Testis (tissue), 3 donors: ENCODE data around the gene ATG9B. TPM values are rescaled to one million over a fixed set of nuclear protein-coding genes. Genes with fewer than 3 reads are reported as not detected.

Source experiments
- DNase-seq: peaks from one replicate; pipeline ENCODE4 v3.0.0-alpha.2; 2019
- H3K27ac ChIP-seq, 2 donors: fragments of 200-600 bp; sonication (generic); one replicate each; pipeline ENCODE4 v1.5.1; 2019
- H3K27me3 ChIP-seq: fragments of 200-600 bp; sonication (generic); one replicate; pipeline ENCODE4 v1.5.1; 2019
- H3K36me3 ChIP-seq: fragments of 200-600 bp; sonication (generic); one replicate; pipeline ENCODE4 v1.5.1; 2017; ENCODE audit warnings: low read depth; ENCODE audit errors: missing control alignments
- H3K4me1 ChIP-seq: fragments of 200-600 bp; sonication (generic); one replicate; pipeline ENCODE4 v1.5.1; 2019
- H3K4me3 ChIP-seq, 2 donors: fragments of 200-600 bp; sonication (generic); one replicate each; pipeline ENCODE4 v1.5.1; 2017 to 2019
- H3K9me3 ChIP-seq: fragments of 200-600 bp; sonication (generic); one replicate; pipeline ENCODE4 v1.5.1; 2017
- POLR2A ChIP-seq: fragments of 450-650 bp; IDR thresholded peaks from one replicate; pipeline ENCODE4 v1.6.1; 2017; ENCODE audit warnings: antibody characterized with exemption, mild to moderate bottlenecking, moderate library complexity
- WGBS, 2 donors: methylation state at CpG; one replicate each; pipeline ENCODE4 v1.1.5; 2018; 5-methylcytosine and 5-hydroxymethylcytosine counted together
- intact Hi-C: fragments of 100-400 bp; cut with DNase I; formaldehyde crosslinking; loops from one replicate; pipeline ENCODE4 v1.15.1; 2023; ENCODE audit warnings: low total_unique reads
- polyA plus RNA-seq: library from polyadenylated mRNA; stranded (reverse); fragments of 350-450 nt; fragmentation: Illumina TruSeq; extraction: RNeasy Lipid Tissue Mini Kit (QIAGEN cat#74804); gene quantifications from one replicate; pipeline ENCODE4 v1.2.3, GENCODE V29; 2014; ENCODE audit warnings: low read depth, low replicate concordance; ENCODE audit not compliant: insufficient read depth
- total RNA-seq, 2 donors: library from RNA; depleted of rRNA; stranded (reverse); fragments of >200 nt; gene quantifications; one replicate each; pipeline ENCODE4 v1.2.3, GENCODE V29; 2016
- TF ChIP-seq, protein P1 (sequence below), 3 experiments: fragments of 450-650 bp in 2 of 3; fragments of 200-600 bp in 1 of 3; sonication (generic) in 1 of 3; IDR thresholded peaks; one replicate each; pipeline ENCODE4 v1.5.1; 2016 to 2019; ENCODE audit warnings: antibody characterized with exemption in 3 of 3, mild to moderate bottlenecking in 2 of 3, moderate library complexity in 1 of 3

Gene ATG9B
- total and polyA plus RNA-seq, 3 donors from 2014 or later: 14.9 to 29.7 (median 24.8) TPM

DNA sequence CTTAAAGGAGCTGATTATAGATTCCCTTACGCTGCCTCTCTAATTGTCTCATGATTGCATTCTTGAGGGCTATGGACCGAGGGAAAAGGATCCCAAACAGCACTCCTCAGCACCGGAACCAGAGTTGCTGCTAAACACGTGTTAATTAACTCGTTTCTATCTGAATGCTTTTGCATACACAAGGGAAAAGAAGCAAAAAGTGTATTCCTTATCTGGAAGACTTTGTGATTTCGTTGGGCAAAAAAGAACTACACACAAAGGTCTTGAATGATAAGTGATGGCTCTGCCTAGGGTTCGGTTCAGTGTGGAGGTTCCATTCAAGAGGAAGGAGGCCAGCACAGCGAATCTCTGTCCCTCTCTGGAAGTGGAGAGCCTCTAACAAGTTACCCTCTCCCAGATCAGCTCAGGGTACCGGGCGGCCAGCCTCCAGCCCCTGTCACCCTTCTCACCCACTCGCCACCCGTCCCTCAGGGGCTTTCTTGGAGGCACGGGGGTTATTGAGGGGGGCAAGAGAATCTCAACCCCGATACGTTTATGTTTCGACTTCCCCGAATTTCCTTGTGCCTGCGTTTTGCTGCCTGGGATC, 34.6 kb upstream of the ATG9B start:
- H3K4me1 ChIP-seq: peaks cover 45% of the 10 kb centered on the region
- peak overlapping the region; percentile 86 to 93 for H3K4me3 ChIP-seq
- TF ChIP-seq POLR2A: no peak
- TF ChIP-seq, protein P1, sequence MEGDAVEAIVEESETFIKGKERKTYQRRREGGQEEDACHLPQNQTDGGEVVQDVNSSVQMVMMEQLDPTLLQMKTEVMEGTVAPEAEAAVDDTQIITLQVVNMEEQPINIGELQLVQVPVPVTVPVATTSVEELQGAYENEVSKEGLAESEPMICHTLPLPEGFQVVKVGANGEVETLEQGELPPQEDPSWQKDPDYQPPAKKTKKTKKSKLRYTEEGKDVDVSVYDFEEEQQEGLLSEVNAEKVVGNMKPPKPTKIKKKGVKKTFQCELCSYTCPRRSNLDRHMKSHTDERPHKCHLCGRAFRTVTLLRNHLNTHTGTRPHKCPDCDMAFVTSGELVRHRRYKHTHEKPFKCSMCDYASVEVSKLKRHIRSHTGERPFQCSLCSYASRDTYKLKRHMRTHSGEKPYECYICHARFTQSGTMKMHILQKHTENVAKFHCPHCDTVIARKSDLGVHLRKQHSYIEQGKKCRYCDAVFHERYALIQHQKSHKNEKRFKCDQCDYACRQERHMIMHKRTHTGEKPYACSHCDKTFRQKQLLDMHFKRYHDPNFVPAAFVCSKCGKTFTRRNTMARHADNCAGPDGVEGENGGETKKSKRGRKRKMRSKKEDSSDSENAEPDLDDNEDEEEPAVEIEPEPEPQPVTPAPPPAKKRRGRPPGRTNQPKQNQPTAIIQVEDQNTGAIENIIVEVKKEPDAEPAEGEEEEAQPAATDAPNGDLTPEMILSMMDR (IDR thresholded peaks at IDR 0.05): no peak
- H3K27me3 ChIP-seq: no peaks in the 10 kb centered on the region
- 2 to 4% methylated on average over 18 of the region's 18 CpGs for WGBS, 2 donors
- H3K9me3 ChIP-seq: no peaks in the 10 kb centered on the region
- no peak for DNase-seq
- H3K36me3 ChIP-seq: no peaks in the 10 kb centered on the region
- intact Hi-C loops: no loop called here
- peak overlapping the region; percentile 84 to 98 for H3K27ac ChIP-seq

DNA sequence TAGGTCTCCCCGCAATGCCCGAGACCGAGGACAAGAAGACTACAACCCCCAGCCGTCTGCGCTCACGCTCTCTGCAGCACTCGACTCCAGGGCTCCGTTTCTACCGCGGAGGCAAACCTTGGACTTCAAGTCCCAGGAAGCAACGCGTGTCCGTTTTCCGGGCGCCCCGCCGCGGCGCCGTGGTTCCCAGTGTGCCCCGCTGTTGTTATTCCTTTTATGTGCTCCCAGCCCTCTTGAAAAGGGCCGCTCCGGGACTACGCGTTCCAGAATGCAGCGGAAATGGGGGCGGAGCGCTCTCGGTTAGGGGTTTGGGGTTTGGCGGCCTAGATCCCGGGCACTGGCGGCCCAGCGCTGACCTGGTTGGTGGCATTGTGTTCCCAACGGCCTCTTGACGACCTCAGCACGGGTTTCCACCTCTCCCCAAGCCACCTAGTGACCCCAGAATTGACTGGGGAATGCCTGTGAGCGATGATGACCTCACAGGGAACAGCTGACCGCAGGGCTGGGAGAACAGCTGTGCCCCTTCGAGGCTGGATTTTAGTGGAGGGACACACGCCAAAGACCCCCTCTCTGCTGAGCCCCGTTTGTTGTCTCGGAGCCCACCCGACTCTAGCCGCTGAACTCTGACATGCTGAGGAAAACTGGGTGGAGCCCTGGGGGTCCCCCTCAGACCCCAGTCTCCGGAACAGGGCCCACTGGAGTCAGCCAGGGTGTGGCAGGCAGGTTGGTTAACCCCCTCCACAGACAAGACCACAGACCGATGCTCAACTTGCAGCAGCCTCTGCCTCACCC, 33.9 kb upstream of the ATG9B start:
- Histone ChIP-seq H3K4me3 (peak overlapping the region; percentile 86 to 93), H3K36me3 (no peaks in the 10 kb centered on the region), H3K27me3 (no peaks in the 10 kb centered on the region), H3K9me3 (no peaks in the 10 kb centered on the region), H3K4me1 (peaks cover 41% of the 10 kb centered on the region), H3K27ac (peak overlapping the region; percentile 84 to 98)
- DNase-seq: peak; percentile 100
- 0 to 1% methylated on average over 15 to 46 of the region's 46 CpGs for WGBS, 2 donors
- TF ChIP-seq, protein P1 (IDR thresholded peaks at IDR 0.05): no peak
- TF ChIP-seq POLR2A: peak; percentile 83
- intact Hi-C loops: no loop called here

DNA sequence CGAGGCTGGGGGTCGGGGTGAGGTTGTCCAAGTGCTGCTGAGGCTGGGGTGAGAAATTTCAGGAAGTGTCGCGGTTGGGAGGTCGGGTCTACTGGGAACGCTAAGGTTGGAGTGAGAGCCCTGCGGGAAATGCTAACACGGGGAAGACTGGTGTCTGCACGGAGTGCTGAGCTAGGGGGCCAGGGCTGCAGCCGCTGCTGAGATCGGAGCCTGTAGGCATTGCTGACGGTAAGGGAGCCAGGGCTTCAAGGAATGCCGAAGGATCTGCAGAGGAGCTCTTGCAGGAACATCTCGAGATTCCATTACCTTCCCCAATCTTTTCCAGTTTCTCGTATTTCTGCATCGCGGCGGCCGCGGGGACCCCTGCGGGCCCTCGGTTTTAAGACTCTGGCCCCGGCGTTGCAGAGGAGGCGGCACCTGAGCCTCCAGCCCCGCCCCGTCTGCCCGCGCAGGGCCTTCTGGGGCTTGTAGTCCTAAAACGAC, 33.3 kb upstream of the ATG9B start, which contains the start of gene CDK5:
Gene CDK5 (minus strand): TSS at position 392 of the 483 bp plus-strand sequence. CDS start 49 bp downstream, at position 343.
- TF ChIP-seq, protein P1 (IDR thresholded peaks at IDR 0.05): no peak
- no peak for TF ChIP-seq POLR2A
- 0% methylated on average over 29 to 30 of the region's 30 CpGs for WGBS, 2 donors
- Histone ChIP-seq H3K4me1 (peaks cover 34% of the 10 kb centered on the region), H3K27ac (peak within 1 kb of the TSS; percentile 84 to 98), H3K4me3 (peak within 1 kb of the TSS; percentile 86 to 93), H3K36me3 (no peaks in the 10 kb centered on the region), H3K27me3 (no peaks in the 10 kb centered on the region), H3K9me3 (no peaks in the 10 kb centered on the region)
- no peak for DNase-seq
- intact Hi-C loops: no loop called here

DNA sequence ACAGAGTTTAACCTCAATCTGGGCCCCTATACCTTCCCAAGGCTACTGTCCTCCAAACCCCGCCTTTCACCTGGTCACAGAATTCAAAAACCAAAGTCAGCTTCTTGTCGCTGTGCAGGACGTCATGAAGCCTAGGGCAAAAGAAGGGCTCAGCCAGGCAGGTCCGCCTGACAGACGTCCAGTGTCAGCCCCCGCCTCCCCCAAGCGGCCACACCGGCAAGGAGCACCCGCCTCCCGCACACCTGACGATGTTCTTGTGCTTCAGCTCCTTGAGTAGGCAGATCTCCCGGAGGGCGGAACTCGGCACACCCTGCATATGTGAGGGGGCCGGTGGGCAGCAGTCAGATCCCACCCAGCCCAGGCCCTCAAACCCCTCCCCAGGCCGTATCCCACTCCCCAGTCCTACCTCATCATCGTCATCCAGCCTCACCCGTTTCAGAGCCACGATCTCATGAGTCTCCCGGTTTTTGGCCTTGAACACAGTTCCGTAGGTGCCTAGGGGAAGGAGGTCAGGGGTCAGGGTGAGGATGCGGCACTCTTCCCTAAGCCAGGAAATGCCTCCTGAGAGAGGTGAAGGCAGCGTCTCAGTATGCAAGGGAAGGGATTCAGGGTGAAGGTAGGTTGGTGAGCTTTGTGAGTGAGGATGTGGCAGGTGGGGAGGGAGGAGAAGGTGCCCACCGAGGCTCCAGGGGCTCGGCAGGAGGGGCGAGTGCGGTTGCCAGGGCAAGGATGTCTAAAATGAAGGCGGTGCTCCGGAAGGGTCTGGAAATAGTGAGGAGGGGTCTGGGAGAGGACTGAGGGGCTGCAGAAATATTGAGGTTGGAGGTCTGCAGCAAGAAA, 32.6 kb upstream of the ATG9B start:
- Histone ChIP-seq H3K4me1 (peaks cover 28% of the 10 kb centered on the region), H3K27ac (no peak overlapping the region), H3K4me3 (peak overlapping the region; percentile 86 to 93), H3K9me3 (no peaks in the 10 kb centered on the region), H3K27me3 (no peaks in the 10 kb centered on the region), H3K36me3 (no peaks in the 10 kb centered on the region)
- 22 to 35% methylated on average over 22 to 29 of the region's 29 CpGs for WGBS, 2 donors
- intact Hi-C loops: no loop called here
- DNase-seq: no peak
- no peak for TF ChIP-seq POLR2A
- TF ChIP-seq, protein P1 (IDR thresholded peaks at IDR 0.05): no peak
